Fibroblast of lung (primary cell): ENCODE results near the gene COL2A1.

ENCODE experiments used
- EZH2 ChIP-seq: IDR thresholded peaks from 2 replicates; pipeline ENCODE4 v1.5.1; 2012; ENCODE audit warnings: low read length, control low read depth, mild to moderate bottlenecking; ENCODE audit errors: missing control alignments
- TF ChIP-seq, protein P1 (sequence below), 2 donors: IDR thresholded peaks in 1 of 2; conservative IDR thresholded peaks in 1 of 2; 1 replicate in 1 of 2; 2 replicates in 1 of 2; pipeline ENCODE4 v1.5.1; 2011 to 2012; ENCODE audit warnings: low read length in 2 of 2, control low read depth in 1 of 2, inconsistent platforms in 1 of 2, low read depth in 1 of 2, mild to moderate bottlenecking in 1 of 2

DNA sequence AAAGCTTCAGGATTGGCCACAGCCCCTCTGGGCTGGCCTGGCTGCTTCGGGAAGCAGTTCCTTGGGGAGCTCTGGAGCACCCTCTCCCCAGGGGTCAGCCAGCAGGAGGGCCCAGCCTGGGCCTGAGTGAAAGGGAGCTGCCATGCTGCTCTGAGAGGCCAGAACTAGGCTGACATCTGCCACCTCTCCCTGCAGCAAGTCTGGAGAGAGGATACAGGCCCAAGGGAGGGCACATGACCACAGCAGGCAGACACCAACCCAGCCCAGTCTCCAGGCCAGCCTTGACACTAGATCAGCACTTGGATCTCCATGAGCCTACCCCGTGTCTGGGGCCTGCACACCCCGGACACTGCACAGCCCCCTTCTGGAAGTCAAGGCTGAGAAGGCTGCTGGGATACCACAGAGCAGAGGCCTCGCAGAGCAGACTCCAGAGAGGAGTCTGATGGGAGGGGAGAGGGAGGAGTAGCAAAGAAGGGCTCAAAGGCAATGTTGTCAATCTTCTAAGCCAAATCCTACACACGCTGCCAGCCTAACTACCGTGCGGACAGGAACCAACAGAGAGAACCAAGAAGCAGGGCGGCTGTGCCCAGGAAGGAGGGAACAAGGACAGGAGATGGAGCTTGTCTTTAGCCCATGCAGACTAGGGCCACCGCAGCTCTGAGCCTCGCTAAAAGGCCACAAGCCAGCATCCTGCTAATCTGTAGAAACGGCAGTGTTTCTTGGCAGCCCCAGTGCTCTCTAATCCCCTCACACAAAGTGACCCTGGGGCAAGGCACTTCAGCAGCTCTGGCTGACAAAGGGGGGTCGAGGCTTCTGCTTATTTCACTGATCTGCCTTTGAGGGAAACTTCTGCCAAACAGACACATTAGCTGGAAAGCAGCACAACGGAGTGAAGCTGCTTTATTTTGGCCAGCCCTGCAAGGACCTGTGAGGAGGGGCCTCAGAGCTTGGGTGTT lies 12.9 kb downstream of the COL2A1 start:
- TF ChIP-seq, protein P1, sequence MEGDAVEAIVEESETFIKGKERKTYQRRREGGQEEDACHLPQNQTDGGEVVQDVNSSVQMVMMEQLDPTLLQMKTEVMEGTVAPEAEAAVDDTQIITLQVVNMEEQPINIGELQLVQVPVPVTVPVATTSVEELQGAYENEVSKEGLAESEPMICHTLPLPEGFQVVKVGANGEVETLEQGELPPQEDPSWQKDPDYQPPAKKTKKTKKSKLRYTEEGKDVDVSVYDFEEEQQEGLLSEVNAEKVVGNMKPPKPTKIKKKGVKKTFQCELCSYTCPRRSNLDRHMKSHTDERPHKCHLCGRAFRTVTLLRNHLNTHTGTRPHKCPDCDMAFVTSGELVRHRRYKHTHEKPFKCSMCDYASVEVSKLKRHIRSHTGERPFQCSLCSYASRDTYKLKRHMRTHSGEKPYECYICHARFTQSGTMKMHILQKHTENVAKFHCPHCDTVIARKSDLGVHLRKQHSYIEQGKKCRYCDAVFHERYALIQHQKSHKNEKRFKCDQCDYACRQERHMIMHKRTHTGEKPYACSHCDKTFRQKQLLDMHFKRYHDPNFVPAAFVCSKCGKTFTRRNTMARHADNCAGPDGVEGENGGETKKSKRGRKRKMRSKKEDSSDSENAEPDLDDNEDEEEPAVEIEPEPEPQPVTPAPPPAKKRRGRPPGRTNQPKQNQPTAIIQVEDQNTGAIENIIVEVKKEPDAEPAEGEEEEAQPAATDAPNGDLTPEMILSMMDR (conservative IDR thresholded peaks at IDR 0.05 in 1 of 2, IDR thresholded peaks at IDR 0.05 in 1 of 2; ENCODE audit: low read depth in 1 of 2, low read length in 2 of 2): no peak
- TF ChIP-seq EZH2: no peak
